Activated CD4-positive, alpha-beta T cell treated with anti-CD3 and anti-CD28 coated beads, Interleukin-2, amount 50 U/mL, for 1 hour (primary cell): ENCODE data around the gene RPS2.
"Not testable (repeated sequence)": the region's sequence is repeated elsewhere in the genome, so short reads cannot be mapped to it uniquely, and the experiment has no call there.

ENCODE experiments used
- DNase-seq: peaks from one replicate; pipeline ENCODE4 v3.0.0-alpha.2; 2020

RPS2 gene

DNA sequence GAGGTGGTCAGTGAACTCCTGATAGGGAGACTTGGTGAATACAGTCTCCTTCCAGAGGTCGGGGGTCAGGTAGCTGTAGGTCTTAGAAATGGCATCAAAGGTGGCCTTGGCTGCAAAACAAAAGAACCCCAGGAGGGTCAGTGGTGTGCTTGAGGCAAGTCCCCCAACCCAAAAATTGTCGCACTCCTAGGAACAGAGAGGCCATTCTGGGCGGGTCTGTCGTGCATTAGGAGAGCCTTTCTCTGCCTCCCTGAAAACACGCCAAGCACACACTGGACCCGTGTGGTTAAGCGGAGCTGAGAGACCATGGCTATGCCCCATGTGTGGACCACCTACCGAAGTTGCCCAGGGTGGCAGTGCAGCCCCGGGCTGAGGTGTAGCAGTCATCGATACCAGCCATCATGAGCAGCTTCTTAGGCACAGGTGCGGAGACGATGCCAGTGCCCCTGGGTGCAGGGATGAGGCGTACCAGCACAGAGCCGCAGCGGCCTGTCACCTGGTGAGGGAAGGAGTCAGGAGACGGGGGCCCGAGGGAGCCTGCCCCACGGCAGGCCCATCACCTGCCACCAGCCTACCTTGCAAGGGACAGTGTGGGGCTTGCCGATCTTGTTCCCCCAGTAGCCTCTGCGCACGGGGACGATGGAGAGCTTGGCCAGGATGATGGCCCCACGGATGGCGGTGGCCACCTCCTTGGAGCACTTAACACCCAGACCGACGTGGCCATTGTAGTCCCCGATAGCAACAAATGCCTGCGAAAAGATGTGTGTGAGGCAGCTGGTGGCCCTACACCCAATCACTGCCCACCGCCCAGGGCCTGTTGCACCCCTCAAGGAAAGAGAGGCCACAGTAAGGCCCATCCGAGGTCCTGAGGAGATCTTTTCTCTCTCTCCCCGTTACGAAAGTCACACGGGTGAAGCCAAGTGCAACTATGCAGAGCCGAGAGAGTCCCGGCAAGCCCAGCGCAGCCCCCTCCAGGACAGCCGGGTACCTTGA lies 2.2 kb downstream of the RPS2 start:
- not testable (repeated sequence) for DNase-seq

- no peak for DNase-seq
Observed at GRCh38 chr16:1961651-1962067, 3.0 kb downstream of the RPS2 start.

DNA sequence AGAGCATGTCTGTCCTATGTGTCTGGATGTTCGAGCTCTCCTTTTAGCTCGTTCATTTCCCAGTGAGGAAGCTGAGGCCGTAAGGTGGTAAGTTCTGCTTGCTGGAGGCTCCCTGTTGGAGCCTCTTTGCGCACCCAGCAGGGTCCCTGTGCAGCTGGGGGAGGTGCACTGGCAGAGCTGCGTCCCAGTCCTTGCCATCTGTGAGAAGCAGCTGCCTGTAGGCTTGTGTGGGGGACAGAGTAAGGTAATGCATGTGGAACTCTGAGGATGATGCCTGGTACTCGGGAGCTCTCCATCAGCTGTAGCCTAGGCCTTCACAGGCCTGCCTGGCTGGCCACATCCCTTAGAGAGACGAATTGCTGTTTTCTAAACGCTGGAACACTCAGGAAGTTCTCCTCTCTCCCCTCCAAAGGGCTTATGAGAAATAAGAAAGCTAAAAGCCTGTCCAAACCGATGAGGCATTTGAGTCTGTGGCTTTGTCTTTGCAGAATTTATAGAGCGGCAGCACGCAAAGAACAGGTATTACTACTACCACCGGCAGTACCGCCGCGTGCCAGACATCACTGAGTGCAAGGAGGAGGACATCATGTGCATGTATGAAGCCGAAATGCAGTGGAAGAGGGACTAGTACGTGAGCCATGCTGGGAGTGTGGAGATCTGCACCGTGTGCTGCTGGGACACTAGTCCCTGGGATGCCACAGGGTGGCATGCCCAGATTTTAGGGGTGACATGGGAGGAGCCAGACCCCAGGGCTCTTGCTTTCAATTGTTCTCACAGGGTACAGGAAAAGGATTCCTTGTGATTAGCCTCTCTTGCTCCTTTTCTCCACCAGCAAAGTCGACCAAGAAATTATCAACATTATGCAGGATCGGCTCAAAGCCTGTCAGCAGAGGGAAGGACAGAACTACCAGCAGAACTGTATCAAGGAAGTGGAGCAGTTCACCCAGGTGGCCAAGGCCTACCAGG lies 3.7 kb downstream of the RPS2 start:
- DNase-seq = peak; percentile 37

- DNase-seq = peak; percentile 91
Observed at GRCh38 chr16:1959269-1960039, 5.2 kb downstream of the RPS2 start, which contains the start of gene NDUFB10. Gene NDUFB10 (plus strand): TSS chr16:1959538. CDS start chr16:1959625, 87 bp downstream.

GRCh38 chr16:1958715-1959268 lies 5.8 kb downstream of the RPS2 start:
- DNase-seq = no peak

DNA sequence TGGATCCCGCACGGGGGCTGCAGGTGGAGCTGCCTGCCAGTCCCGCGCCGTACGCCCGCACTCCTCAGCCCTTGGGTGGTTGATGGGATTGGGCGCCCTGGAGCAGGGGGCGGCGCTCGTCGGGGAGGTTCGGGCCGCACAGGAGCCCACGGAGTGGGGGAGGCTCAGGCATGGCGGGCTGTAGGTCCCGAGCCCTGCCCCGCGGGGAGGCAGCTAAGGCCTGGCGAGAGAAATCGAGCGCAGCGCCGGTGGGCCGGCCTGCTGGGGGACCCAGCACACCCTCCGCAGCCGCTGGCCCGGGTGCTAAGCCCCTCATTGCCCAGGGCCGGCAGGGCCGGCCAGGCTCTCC lies 6.5 kb downstream of the RPS2 start:
- DNase-seq = not testable (repeated sequence)

- not testable (repeated sequence) for DNase-seq
Observed at GRCh38 chr16:1957434-1958142, 7.0 kb downstream of the RPS2 start.

- no peak for DNase-seq
Observed at GRCh38 chr16:1953734-1954133, 10.9 kb downstream of the RPS2 start.

GRCh38 chr16:1950559-1950958 lies 14.1 kb downstream of the RPS2 start:
- DNase-seq = no peak

DNA sequence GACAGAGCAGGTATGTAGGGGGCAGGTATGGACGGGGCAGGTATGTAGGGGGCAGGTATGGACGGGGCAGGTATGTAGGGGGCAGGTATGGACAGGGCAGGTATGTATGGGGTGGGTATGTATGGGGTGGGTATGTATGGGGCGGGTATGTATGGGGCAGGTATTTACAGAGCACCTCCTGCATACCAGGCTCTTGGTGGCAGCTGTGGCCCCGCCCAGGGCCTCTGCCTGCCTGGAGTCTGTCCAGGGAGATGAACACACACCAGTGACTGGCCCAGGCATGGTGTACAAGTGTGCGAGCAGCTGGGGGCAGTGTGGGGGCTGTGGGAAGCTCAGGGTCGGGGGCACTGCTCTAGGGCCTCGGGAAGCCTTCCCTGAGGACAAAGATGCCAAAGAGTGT lies 14.6 kb downstream of the RPS2 start:
- DNase-seq = no peak

GRCh38 chr16:1949507-1949906 lies 15.1 kb downstream of the RPS2 start:
- DNase-seq = no peak

DNA sequence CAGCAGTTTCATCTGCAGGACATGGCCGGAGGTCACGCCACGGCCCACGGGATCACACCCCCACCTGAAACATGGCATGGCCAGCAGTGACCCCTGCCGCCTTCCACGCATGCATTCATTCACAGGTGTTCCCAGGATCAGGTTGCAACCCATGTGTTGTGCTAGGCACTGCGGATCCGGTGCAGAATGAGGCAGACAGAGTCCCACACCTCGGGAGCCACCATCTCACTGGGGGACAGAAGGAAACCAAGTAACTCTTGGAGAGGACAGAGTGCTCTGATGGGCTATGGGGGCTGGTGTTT lies 17.3 kb downstream of the RPS2 start:
- DNase-seq = no peak

DNA sequence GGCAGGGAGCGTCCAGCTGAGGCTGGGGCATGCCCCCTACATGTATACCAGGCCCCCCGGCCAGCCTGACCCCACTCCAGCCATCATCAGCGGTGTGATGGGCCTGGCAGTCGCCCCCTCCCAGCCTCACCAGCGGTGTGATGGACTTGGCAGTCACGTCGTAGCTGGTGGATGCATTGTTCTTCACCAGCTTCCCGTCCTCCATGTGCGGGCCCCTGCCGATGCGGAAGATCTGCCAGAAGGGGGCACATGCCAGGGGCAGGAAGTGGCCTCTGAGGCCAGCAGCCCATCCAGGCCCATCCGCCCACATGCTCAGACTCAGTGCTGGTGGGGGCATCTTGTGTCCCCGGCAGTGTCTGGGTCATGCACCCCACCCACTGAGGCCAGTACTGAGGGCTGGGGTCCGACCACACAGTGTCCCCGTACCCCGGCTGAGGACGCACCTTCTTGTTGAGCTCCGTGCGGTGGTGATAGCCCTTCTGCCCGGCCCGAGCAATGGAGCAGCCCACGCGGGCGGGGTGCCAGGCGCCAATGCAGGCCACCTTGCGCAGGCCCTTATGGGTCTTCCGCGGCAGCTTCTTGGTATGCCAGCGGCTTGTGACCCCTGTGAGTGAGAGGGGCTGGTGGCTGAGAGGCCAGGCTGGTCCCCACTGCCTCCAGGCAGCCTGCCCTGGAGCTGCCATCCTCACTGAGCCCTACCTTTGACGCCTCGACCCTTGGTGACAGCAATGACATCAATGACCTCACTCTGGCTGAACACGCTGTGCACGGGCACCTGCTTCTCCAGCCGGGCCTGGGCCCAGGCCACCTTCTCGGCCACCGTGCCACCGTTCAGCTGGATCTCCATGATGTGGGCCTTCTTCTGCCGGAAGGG lies 17.9 kb downstream of the RPS2 start:
- DNase-seq = no peak

- DNase-seq = no peak
Observed at GRCh38 chr16:1945559-1946391, 18.9 kb downstream of the RPS2 start.

DNA sequence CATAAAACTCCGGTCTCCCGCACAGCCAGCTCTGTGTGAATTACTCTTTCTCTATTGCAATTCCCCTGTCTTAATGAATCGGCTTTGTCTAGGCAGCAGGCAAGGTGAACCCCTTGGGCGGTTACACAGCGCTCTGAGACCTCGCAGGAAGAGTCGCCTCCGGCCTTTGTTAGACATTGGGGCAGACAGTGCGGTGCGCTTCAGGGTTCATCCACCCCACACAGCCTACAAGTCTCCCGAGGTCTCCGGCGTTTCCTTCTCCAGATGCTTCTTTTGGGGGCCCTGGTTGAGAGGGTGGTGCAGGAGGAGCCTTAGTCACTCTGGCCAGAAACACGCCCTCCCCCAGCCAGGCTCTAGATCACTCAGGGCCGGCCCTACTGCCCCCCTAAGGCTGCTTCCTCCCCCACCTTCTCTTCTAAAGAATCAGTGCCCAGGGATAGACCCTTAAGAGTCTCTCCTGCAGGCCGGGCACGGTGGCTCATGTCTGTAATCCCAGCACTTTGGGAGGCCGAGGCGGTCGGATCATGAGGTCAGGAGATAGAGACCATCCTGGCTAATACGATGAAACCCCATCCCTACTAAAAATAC lies 19.9 kb downstream of the RPS2 start:
- no peak for DNase-seq

- DNase-seq = peak; percentile 99
Observed at GRCh38 chr16:1942810-1943726, 21.6 kb downstream of the RPS2 start, which contains the start of gene MSRB1. Gene MSRB1 (minus strand): TSS chr16:1943199. CDS start chr16:1943156, 43 bp downstream.

GRCh38 chr16:1942047-1942809 lies 22.4 kb downstream of the RPS2 start:
- no peak for DNase-seq
